H7 (cell line): ENCODE results near the gene CERS4. TPM values are rescaled to one million over a fixed set of nuclear protein-coding genes. Genes with fewer than 3 reads are reported as not detected.
A peak's percentile ranks its signal among the peaks of the same experiment; 100 is the strongest.
"Not testable (repeated sequence)": the region's sequence is repeated elsewhere in the genome, so short reads cannot be mapped to it uniquely, and the experiment has no call there.

Source experiments
- DNase-seq: peaks from one replicate; pipeline ENCODE4 v3.0.0; 2012
- H3K27me3 ChIP-seq: 2 replicates; pipeline ENCODE4 v1.6.0; 2011; ENCODE audit warnings: mild to moderate bottlenecking, low read length; ENCODE audit not compliant: control insufficient read depth, insufficient read depth
- H3K36me3 ChIP-seq: replicated peaks from 2 replicates; pipeline ENCODE4 v1.5.1; 2011; ENCODE audit warnings: low read length; ENCODE audit not compliant: control insufficient read depth, insufficient read depth
- H3K4me3 ChIP-seq: 2 replicates; pipeline ENCODE4 v1.5.1; 2011; ENCODE audit warnings: low read depth, mild to moderate bottlenecking, control low read depth, low read length, moderate library complexity; ENCODE audit not compliant: insufficient read depth
- total RNA-seq: library from RNA; depleted of rRNA; stranded (reverse); fragments of >200 nt; shearing (Covaris generic); gene quantifications from 2 replicates; pipeline ENCODE4 v1.2.3, GENCODE V29; 2014; rRNA removed

Gene CERS4, protein sequence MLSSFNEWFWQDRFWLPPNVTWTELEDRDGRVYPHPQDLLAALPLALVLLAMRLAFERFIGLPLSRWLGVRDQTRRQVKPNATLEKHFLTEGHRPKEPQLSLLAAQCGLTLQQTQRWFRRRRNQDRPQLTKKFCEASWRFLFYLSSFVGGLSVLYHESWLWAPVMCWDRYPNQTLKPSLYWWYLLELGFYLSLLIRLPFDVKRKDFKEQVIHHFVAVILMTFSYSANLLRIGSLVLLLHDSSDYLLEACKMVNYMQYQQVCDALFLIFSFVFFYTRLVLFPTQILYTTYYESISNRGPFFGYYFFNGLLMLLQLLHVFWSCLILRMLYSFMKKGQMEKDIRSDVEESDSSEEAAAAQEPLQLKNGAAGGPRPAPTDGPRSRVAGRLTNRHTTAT
- total RNA-seq: 116 and 117 TPM in 2 replicates

DNA sequence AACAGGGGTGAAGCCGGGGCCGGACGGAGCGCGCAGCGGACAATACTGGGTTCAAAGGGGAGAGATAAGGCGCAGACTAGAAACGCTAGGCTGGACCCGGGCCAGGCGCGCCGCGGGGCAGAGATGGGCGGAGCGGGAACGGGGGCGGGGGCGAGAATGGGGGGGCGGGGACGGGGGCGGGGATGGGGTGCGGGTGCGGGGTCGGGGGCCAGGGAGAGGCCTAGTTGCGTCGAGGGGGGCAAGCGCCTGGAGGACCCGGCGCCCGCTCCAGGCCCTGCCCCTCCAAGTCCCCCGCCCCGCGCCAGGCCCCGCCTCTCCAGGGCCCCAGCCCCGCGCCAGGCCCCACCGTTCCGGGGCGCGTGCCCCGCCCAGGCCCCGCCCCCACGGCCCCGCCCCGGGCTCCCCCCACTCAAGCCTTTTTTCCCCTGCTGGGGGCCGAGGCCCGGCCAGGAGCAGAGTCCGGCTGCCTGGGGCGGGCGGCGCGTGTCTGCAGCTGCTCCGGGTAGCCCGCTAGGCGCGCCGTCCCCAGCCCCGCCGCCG is at the start of gene CERS4:
TSS of gene CERS4 (plus strand) at position 449 of the 540 bp plus-strand sequence. CDS start 41,707 bp downstream, outside the sequence.
- H3K4me3 ChIP-seq: peak within 1 kb of the TSS; percentile 91
- DNase-seq: peak; percentile 100
- no peaks in the 10 kb centered on the region for H3K27me3 ChIP-seq
- H3K36me3 ChIP-seq: peaks cover 6% of the 10 kb centered on the region

DNA sequence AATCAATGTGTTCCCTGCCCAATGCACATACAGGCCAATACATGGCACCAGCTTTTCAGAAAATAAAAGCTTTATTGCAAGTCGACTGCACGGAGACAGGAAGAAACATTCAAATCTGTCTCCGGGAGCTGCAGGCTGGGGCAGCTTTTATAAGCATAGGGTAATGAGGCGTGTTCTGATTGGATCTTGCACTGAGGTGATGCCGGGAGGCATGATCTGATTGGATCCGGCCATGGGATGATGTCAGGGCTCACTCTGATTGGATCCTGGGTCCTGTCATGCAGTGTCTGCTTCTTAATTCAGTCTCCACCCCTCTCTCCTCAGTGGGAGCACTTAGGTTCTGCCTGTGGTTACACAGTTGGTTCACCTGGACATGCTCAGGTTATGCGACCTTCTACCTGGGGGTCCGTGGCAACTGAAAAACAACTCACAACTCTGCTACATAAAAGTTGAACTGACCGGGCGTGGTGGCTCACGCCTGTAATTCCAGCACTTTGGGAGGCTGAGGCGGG is 48.0 kb upstream of the CERS4 start:
- H3K36me3 ChIP-seq: no peaks in the 10 kb centered on the region
- peak; percentile 45 for DNase-seq
- H3K4me3 ChIP-seq: no peak overlapping the region
- no peaks in the 10 kb centered on the region for H3K27me3 ChIP-seq

DNA sequence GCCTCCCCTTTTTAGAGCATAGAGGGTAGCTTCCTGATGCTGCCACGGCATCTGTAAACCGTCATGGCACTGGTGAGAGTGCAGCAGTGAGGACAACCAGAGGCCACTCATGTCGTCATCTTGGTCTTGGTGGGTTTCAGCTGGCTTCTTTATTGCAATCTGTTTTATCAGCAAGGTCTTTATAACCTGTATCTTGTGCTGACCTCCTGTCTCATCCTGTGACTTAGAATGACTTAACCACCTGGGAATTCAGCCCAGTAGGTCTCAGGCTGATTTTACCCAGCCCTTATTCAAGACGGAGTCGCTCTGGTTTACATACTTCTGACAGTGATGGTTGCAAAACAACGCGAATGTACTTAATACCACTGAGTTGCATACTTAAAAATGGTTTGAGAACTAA is 45.4 kb upstream of the CERS4 start:
- no peaks in the 10 kb centered on the region for H3K27me3 ChIP-seq
- no peak overlapping the region for H3K4me3 ChIP-seq
- no peak for DNase-seq
- H3K36me3 ChIP-seq: no peaks in the 10 kb centered on the region

DNA sequence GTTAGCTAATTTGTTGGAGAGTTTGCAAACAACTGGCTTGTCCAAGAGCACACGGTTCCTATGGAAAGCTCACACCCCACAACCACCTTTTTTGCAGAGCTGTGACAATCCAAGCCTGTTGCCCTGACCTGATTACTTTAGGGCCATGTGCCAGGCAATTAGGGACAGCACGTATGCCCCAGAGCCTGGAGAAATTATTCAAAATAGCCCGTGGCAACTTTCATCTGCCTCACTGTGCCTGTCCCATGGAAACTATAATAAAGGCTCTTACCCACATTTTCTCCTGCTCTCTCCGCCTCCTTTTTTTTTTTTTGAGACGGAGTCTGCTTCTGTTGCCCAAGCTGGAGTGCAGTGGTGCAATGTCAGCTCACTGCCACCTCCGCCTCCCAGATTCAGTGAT is 41.2 kb upstream of the CERS4 start:
- Histone ChIP-seq H3K4me3 (no peak overlapping the region), H3K27me3 (no peaks in the 10 kb centered on the region), H3K36me3 (no peaks in the 10 kb centered on the region)
- no peak for DNase-seq

DNA sequence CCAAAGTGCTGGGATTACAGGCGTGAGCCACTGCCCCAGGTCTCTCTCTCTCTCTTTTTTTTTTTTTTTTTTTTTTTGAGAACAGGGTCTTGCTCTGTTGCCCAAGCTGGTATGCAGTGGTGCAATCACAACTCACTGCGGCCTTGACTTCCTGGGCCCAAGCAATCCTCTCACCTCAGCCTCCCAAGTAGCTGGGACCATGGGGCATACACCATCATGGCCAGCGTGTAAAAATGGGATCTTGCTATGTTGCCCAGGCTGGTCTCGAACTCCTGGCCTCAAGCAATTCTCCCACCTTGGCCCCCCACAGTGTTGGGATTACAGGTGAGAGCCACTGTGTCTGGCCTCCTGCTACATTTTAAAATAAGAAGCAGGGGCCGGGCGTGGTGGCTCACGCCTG is 40.6 kb upstream of the CERS4 start:
- no peaks in the 10 kb centered on the region for H3K36me3 ChIP-seq
- no peak overlapping the region for H3K4me3 ChIP-seq
- H3K27me3 ChIP-seq: no peaks in the 10 kb centered on the region
- DNase-seq: no peak

DNA sequence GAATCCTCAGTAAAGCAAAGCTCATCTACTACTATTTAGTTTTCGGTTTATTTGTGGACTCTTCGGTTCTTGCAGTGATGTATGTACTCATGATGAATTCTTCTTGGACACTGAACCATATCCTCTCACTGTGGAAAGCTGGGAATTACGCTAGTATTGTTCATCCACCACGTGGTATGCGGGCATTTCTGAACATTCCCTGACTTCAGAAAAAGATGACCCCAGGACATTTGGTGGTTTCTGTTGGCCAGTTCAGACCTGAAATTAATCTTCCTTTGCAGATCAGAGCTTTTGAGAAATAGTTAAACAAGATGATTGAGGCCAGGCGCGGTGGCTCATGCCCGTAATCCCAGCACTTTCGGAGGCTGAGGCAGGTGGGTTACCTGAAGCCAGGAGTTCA is 34.5 kb upstream of the CERS4 start:
- no peak overlapping the region for H3K4me3 ChIP-seq
- no peaks in the 10 kb centered on the region for H3K36me3 ChIP-seq
- H3K27me3 ChIP-seq: no peaks in the 10 kb centered on the region
- no peak for DNase-seq

DNA sequence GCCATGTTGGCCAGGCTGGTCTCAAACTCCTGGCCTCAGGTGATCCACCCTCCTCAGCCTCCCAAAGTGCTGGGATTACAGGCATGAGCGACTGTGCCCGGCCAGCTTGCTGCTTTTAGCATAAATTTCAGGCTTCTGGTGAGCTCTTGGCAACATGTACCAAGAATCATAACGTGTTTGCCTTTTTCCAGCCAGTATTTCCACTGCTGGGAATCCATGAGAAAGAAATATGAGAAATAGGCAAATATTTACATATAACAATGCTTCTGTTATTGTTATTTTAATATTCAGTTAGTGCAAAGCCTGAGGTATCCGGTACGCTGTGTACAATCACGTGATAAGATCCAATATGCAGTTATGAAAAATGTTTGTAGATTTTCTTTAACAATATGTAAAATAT is 29.2 kb upstream of the CERS4 start:
- no peaks in the 10 kb centered on the region for H3K27me3 ChIP-seq
- no peak overlapping the region for H3K4me3 ChIP-seq
- no peak for DNase-seq
- no peaks in the 10 kb centered on the region for H3K36me3 ChIP-seq

DNA sequence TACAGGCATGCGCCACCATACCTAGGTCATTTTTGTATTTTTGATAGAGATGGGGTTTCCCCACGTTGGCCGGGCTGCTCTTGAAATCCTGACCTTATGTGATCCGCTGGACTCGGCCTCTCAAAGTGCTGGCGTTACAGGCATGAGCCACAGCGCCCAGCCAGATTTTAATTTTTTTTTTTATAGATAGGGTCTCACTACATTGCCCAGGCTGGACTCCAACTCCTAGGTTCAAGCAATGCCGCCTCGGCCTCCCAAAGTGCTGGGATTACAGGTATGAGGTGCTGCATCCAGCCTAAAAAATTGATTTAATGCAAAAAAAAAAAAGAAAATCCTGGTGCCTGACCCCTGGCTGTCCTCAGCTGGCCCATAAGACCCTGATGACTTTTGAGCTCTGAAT is 24.9 kb upstream of the CERS4 start:
- H3K27me3 ChIP-seq: no peaks in the 10 kb centered on the region

DNA sequence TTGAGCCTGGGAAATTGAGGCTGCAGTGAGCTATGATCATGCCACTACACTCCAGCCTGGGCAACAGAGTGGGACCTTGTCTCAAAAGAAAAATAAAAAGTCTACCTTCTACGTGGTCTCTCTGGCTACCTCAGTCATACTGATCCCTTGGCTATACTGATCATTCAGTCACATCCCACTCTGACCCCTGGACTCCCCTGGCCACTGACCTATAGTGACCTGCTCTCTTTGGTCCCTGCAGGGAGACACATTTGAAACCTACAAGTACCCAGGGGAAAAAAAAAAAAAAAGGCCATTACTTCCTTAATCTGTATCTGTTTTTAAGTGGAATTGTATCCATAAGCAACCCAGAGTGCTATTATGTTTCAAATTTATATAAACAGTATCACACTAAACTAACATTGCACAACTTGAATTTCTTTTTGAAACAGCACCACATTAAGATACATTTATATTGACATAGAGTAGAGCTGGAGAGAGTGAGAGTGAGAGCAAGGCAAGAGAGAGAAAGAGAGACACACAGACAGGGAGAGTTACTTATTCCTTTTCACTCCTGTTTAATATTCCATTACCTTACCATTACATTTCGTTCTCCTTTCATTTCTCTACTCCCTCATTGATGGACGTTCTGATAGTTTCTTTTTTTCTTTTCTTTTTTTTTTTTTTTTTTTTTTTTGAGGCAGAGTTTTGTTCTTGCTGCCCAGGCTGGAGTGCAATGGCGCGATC is 23.7 kb upstream of the CERS4 start:
- no peak for DNase-seq
- no peak overlapping the region for H3K4me3 ChIP-seq
- H3K27me3 ChIP-seq: no peaks in the 10 kb centered on the region
- H3K36me3 ChIP-seq: no peaks in the 10 kb centered on the region

More for the DNA sequence above, 24.9 kb upstream of the CERS4 start:
- H3K4me3 ChIP-seq: no peak overlapping the region
- H3K36me3 ChIP-seq: no peaks in the 10 kb centered on the region
- DNase-seq: no peak

DNA sequence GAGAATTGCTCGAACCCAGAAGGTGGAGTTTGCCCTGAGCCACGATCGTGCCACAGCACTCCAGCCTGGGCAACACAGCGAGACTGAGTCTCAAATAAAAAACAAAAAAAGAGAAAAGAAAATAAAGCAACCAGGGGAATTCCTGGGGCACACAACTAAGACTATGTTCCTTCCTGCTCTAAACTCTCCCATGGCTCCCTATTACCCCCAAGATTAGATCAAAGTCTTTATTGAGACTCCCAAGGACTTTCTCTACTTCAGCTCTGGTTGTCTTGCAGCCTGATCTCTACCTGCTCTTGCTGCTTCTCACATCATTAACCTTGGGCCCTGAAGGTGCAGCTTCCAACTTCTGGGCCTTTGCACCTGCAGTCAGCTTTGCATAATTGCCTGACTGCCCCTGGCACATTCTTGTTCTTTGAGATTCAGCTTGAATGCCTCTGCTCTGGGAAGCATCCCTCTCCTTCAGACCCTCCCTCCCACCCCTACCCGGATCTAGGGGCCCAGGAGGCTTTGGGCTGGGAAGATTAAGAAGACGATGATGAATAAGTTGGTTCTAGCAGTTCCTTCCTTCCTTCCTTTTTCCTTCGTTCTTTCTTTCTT is 16.8 kb upstream of the CERS4 start:
- Histone ChIP-seq H3K4me3 (no peak overlapping the region), H3K27me3 (no peaks in the 10 kb centered on the region)
- DNase-seq: peak; percentile 60

DNA sequence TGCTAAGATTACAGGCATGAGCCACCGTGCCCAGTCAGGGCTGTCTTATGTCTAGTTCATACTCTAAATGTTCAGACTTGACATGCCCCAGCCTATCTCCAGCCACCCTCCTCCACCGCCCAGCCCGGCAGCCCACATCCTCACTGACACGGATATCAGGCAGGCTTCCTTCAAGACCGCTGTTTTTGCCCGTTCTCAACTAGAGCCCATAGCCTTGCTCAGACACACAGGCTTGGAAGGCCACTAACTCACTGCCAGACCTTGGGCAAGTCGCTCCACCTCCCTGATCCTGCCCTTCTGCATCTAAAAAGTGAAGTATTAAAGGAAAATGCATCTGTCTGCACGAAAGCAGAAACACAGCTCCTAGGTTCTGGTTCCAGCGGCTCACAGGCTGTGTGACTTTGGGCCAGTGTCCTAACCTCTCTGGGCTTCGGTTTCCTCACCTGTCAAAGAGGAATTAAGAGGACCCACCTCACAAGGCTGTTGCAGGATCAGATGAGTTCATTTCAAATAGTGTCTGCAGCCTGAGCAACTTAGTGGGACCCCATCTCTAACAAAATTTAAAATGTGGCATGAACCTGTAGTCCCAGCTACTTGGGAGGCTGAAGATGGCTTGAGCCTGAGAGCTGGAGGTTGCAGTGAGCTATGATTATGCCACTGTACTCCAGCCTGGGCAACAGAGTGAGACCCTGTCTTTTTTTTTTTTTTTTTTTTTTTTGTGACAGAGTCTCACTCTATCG is 14.5 kb upstream of the CERS4 start:
- no peak overlapping the region for H3K4me3 ChIP-seq

More for the DNA sequence above, 16.8 kb upstream of the CERS4 start:
- no peaks in the 10 kb centered on the region for H3K36me3 ChIP-seq

DNA sequence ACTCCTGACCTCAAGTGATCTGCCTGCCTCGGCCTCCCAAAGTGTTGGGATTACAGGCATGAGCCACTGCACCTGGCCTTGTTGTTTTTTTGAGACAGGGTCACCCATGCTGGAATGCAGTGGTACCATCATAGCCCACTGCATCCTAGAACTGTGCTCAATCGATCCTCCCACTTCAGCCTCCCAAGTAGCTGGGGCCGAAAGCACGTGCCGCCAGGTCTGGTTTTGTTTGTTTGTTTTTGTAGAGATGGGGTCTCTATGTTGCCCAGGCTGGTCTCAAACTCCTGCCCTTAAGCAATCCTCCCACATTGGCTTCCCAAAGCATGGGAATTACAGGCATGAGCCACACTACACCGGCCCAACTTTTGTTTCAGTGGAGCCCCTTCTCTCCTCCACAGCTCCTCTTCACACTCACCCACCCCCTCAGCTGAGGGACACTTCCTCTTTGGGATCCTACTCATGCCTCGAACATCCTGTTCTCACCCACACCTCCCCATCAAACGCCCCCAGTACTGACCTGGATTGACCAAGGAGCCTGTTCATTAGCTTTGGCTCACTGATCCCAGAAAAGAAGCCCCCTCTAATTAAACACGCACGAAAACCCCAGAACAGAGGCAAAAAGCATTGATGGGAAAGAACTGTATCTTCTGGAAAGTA is 12.8 kb upstream of the CERS4 start:
- no peak overlapping the region for H3K4me3 ChIP-seq
- DNase-seq: no peak
- no peaks in the 10 kb centered on the region for H3K27me3 ChIP-seq
- no peaks in the 10 kb centered on the region for H3K36me3 ChIP-seq

More for the DNA sequence above, 14.5 kb upstream of the CERS4 start:
- Histone ChIP-seq H3K27me3 (no peaks in the 10 kb centered on the region), H3K36me3 (no peaks in the 10 kb centered on the region)
- DNase-seq: no peak

DNA sequence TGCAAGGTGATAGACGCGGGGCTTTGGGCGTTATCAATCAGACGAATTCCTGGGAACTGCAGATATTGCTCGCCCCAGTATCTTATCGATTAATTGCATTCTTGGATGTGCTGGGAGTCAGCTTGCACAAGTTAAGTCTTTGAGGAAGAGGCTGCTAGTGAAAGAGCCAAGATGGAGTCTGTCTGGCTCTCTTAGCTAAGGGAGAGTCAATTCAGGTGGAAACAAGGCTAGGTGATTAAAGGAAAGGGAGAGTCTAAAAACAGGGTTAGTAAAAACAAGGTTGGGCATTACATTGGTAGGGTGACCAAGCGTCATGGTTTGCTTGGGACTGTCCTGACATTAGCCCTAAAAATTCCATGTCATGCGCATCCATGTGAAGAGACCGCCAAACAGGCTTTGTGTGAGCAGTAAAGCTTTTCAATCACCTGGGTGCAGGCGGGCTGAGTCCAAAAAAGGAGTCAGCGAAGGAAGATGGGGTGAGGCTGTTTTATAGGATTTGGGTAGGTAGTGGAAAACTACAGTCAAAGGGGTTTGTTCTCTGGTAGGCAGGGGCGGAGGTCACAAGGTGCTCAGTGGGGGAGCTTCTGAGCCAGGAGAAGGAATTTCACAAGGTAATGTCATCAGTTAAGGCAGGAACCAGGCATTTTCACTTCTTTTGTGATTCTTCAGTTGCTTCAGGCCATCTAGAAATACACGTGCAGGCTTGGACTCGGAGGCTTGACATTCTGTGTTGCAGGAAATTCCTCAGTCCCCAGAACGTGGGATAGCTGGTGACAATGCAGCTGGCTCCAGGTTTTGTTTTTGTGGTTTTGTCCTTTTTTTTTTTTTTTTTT is 5.7 kb upstream of the CERS4 start:
- DNase-seq: peak; percentile 51
- H3K36me3 ChIP-seq, H3K27me3 ChIP-seq, H3K4me3 ChIP-seq: not testable (repeated sequence)
